ENCODE data around the gene CAMK4.

CAMK4 gene

GRCh38 chr5:111224561-111225345 lies 569 bp downstream of the CAMK4 start (continued):
- TF ChIP-seq, protein P1, sequence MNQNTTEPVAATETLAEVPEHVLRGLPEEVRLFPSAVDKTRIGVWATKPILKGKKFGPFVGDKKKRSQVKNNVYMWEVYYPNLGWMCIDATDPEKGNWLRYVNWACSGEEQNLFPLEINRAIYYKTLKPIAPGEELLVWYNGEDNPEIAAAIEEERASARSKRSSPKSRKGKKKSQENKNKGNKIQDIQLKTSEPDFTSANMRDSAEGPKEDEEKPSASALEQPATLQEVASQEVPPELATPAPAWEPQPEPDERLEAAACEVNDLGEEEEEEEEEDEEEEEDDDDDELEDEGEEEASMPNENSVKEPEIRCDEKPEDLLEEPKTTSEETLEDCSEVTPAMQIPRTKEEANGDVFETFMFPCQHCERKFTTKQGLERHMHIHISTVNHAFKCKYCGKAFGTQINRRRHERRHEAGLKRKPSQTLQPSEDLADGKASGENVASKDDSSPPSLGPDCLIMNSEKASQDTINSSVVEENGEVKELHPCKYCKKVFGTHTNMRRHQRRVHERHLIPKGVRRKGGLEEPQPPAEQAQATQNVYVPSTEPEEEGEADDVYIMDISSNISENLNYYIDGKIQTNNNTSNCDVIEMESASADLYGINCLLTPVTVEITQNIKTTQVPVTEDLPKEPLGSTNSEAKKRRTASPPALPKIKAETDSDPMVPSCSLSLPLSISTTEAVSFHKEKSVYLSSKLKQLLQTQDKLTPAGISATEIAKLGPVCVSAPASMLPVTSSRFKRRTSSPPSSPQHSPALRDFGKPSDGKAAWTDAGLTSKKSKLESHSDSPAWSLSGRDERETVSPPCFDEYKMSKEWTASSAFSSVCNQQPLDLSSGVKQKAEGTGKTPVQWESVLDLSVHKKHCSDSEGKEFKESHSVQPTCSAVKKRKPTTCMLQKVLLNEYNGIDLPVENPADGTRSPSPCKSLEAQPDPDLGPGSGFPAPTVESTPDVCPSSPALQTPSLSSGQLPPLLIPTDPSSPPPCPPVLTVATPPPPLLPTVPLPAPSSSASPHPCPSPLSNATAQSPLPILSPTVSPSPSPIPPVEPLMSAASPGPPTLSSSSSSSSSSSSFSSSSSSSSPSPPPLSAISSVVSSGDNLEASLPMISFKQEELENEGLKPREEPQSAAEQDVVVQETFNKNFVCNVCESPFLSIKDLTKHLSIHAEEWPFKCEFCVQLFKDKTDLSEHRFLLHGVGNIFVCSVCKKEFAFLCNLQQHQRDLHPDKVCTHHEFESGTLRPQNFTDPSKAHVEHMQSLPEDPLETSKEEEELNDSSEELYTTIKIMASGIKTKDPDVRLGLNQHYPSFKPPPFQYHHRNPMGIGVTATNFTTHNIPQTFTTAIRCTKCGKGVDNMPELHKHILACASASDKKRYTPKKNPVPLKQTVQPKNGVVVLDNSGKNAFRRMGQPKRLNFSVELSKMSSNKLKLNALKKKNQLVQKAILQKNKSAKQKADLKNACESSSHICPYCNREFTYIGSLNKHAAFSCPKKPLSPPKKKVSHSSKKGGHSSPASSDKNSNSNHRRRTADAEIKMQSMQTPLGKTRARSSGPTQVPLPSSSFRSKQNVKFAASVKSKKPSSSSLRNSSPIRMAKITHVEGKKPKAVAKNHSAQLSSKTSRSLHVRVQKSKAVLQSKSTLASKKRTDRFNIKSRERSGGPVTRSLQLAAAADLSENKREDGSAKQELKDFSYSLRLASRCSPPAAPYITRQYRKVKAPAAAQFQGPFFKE (tag by site-specific recombination; IDR thresholded peaks at IDR 0.05; ENCODE audit: borderline replicate concordance): no peak
- TF ChIP-seq ZNF692 (tag by site-specific recombination; IDR thresholded peaks at IDR 0.05) (0 out of 2 replicates have a peak, but pooled peaks have one; percentile 28), ZNF510 (tag by site-specific recombination; IDR thresholded peaks at IDR 0.05; ENCODE audit: insufficient replicate concordance) (no peak), ZNF37A (tag by site-specific recombination; IDR thresholded peaks at IDR 0.05) (no peak), ZBTB11 (tag by site-specific recombination; conservative IDR thresholded peaks at IDR 0.05; ENCODE audit: low read depth) (peak; percentile 61), ZNF600 (tag by site-specific recombination; IDR thresholded peaks at IDR 0.05) (peak; percentile 74), ZNF138 (tag by site-specific recombination; IDR thresholded peaks at IDR 0.05; ENCODE audit: borderline replicate concordance) (no peak)

GRCh38 chr5:111225926-111226325 lies 1.7 kb downstream of the CAMK4 start:
- POLR2A ChIA-PET: no interaction called here
- H3K27ac ChIP-seq (ENCODE audit: extremely low read depth, low read depth, low read length): no peak overlapping the region
- TF ChIP-seq YY2 (tag by site-specific recombination; IDR thresholded peaks at IDR 0.05) (no peak), ZNF677 (tag by site-specific recombination; IDR thresholded peaks at IDR 0.05) (no peak), ZNF133 (tag by site-specific recombination; IDR thresholded peaks at IDR 0.05) (no peak), ZNF155 (tag by site-specific recombination; IDR thresholded peaks at IDR 0.05) (no peak), ZNF658 (tag by site-specific recombination; IDR thresholded peaks at IDR 0.05) (no peak), SALL2 (tag by site-specific recombination; IDR thresholded peaks at IDR 0.05; ENCODE audit: borderline replicate concordance) (no peak), ZNF221 (tag by site-specific recombination; IDR thresholded peaks at IDR 0.05; ENCODE audit: borderline replicate concordance) (no peak), ZNF792 (tag by site-specific recombination; IDR thresholded peaks at IDR 0.05) (no peak), ZNF214 (tag by site-specific recombination; IDR thresholded peaks at IDR 0.05; ENCODE audit: borderline replicate concordance) (no peak), ZNF175 (tag by site-specific recombination; IDR thresholded peaks at IDR 0.05) (no peak), BCL6B (tag by site-specific recombination; IDR thresholded peaks at IDR 0.05) (no peak), ZNF350 (tag by site-specific recombination; IDR thresholded peaks at IDR 0.05) (no peak), ZNF302 (tag by site-specific recombination; IDR thresholded peaks at IDR 0.05; ENCODE audit: low read depth) (no peak), ZNF629 (tag by site-specific recombination; IDR thresholded peaks at IDR 0.05) (no peak), ZBTB20 (tag by site-specific recombination; IDR thresholded peaks at IDR 0.05) (no peak)
- TF ChIP-seq, protein P2, sequence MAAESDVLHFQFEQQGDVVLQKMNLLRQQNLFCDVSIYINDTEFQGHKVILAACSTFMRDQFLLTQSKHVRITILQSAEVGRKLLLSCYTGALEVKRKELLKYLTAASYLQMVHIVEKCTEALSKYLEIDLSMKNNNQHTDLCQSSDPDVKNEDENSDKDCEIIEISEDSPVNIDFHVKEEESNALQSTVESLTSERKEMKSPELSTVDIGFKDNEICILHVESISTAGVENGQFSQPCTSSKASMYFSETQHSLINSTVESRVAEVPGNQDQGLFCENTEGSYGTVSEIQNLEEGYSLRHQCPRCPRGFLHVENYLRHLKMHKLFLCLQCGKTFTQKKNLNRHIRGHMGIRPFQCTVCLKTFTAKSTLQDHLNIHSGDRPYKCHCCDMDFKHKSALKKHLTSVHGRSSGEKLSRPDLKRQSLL (tag by site-specific recombination; IDR thresholded peaks at IDR 0.05): no peak

More at GRCh38 chr5:111225926-111226325, 1.7 kb downstream of the CAMK4 start:
- Histone ChIP-seq H3K9me3 (ENCODE audit: control insufficient read depth, insufficient read depth, low read depth, low read length) (no peaks in the 10 kb centered on the region), H3K4me3 (ENCODE audit: low read depth, low read length) (no peak overlapping the region), H3K36me3 (ENCODE audit: control insufficient read depth in 2 of 2, insufficient read depth in 1 of 2, low read length in 2 of 2) (no peaks in the 10 kb centered on the region), H3K4me1 (ENCODE audit: control insufficient read depth, insufficient read depth, low read length) (peaks cover 10% of the 10 kb centered on the region)
- CTCF ChIA-PET: interaction anchor here (0.6 to 2.4 kb wide), 3 partner anchors 54 to 916 kb away, joined by 3 to 10 read pairs (median 5); no protein-coding TSS in a partner anchor

Data from HEK293 (cell line).